Lower leg skin (tissue), 4 donors: ENCODE measurements around the gene MICAL2. TPM values are rescaled to one million over a fixed set of nuclear protein-coding genes. Genes with fewer than 3 reads are reported as not detected.

Source experiments
- DNase-seq, 2 donors: peaks; one replicate each; pipeline ENCODE4 v3.0.0-alpha.2; 2019; ENCODE audit warnings: low spot score in 2 of 2
- H3K4me3 ChIP-seq: fragments of 200-600 bp; sonication (generic); 2 replicates; pipeline ENCODE4 v1.5.1; 2017; ENCODE audit warnings: mild to moderate bottlenecking, low read depth; ENCODE audit not compliant: poor library complexity, severe bottlenecking
- CTCF ChIP-seq, 3 donors: fragments of 450-650 bp; IDR thresholded peaks; one replicate each; pipeline ENCODE4 v1.5.1; 2016; ENCODE audit warnings: antibody characterized with exemption in 3 of 3, mild to moderate bottlenecking in 3 of 3, moderate library complexity in 2 of 3
- POLR2A ChIP-seq, 2 donors: fragments of 450-650 bp; IDR thresholded peaks; one replicate each; pipeline ENCODE4 v1.6.1; 2016 to 2017; ENCODE audit warnings: antibody characterized with exemption in 2 of 2, mild to moderate bottlenecking in 1 of 2, moderate library complexity in 1 of 2
- WGBS, 2 donors: methylation state at CpG; one replicate each; pipeline ENCODE4 v1.1.5; 2018; 5-methylcytosine and 5-hydroxymethylcytosine counted together
- intact Hi-C: fragments of 100-400 bp; cut with DNase I; formaldehyde crosslinking; loops from one replicate; pipeline ENCODE4 v1.15.0; 2023; ENCODE audit warnings: low total_unique reads
- total RNA-seq, 4 donors: library from RNA; depleted of rRNA; stranded (reverse); fragments of >200 nt; gene quantifications; one replicate each; pipeline ENCODE4 v1.1.0, GENCODE V29; 2016

The MICAL2 gene
- total RNA-seq, 4 donors from 2014 or later: 117 to 238 (median 145) TPM

- TF ChIP-seq POLR2A (IDR thresholded peaks at IDR 0.05): no peak
- intact Hi-C loops: no loop called here
- 80 to 81% methylated on average over 4 of the region's 4 CpGs for WGBS, 2 donors
- no peak overlapping the region for H3K4me3 ChIP-seq
- DNase-seq: no peak
Observed at GRCh38 chr11:12127206-12127898, 17.0 kb downstream of the MICAL2 start.

- intact Hi-C loops: no loop called here
- no peak for DNase-seq
- no peak overlapping the region for H3K4me3 ChIP-seq
- TF ChIP-seq POLR2A (IDR thresholded peaks at IDR 0.05) (no peak), CTCF (IDR thresholded peaks at IDR 0.05) (no peak)
- 89 to 100% methylated on average over 1 of the region's 1 CpG for WGBS, 2 donors
Observed at GRCh38 chr11:12128301-12128751, 17.9 kb downstream of the MICAL2 start.

GRCh38 chr11:12129227-12129626 is 18.8 kb downstream of the MICAL2 start:
- TF ChIP-seq POLR2A (IDR thresholded peaks at IDR 0.05) (no peak), CTCF (IDR thresholded peaks at IDR 0.05) (no peak)
- H3K4me3 ChIP-seq: no peak overlapping the region
- intact Hi-C loops: no loop called here
- WGBS, 2 donors: 82 to 86% methylated on average over 4 of the region's 4 CpGs
- no peak for DNase-seq

GRCh38 chr11:12130180-12130980 is 20.0 kb downstream of the MICAL2 start:
- DNase-seq: no peak
- H3K4me3 ChIP-seq: no peak overlapping the region
- WGBS, 2 donors: 83 to 87% methylated on average over 3 of the region's 3 CpGs
- no peak for TF ChIP-seq CTCF (IDR thresholded peaks at IDR 0.05)
- no peak for TF ChIP-seq POLR2A (IDR thresholded peaks at IDR 0.05)
- intact Hi-C loops: no loop called here

GRCh38 chr11:12131943-12132789 is 21.8 kb downstream of the MICAL2 start:
- no peak for DNase-seq
- H3K4me3 ChIP-seq: no peak overlapping the region
- intact Hi-C loops: no loop called here
- 68 to 73% methylated on average over 7 of the region's 7 CpGs for WGBS, 2 donors
- TF ChIP-seq POLR2A (IDR thresholded peaks at IDR 0.05) (no peak), CTCF (IDR thresholded peaks at IDR 0.05) (no peak)

GRCh38 chr11:12132790-12133145 is 22.4 kb downstream of the MICAL2 start:
- WGBS, 2 donors: 93 to 98% methylated on average over 2 of the region's 2 CpGs
- no peak for DNase-seq
- intact Hi-C loops: no loop called here
- no peak overlapping the region for H3K4me3 ChIP-seq
- TF ChIP-seq POLR2A (IDR thresholded peaks at IDR 0.05) (no peak), CTCF (IDR thresholded peaks at IDR 0.05) (no peak)
